Stimulated activated CD4-positive, alpha-beta T cell treated with anti-CD3 and anti-CD28 coated beads, Interleukin-4, amount 100 ng/mL, for 4 hours (primary cell): ENCODE data around the gene OBSL1.
A peak's percentile ranks its signal among the peaks of the same experiment; 100 is the strongest.

Experiments used
- DNase-seq, 2 experiments: peaks; one replicate each; pipeline ENCODE4 v3.0.0-alpha.2; 2020

The OBSL1 gene

GRCh38 chr2:219565130-219566080 lies 5.9 kb downstream of the OBSL1 start:
- DNase-seq: no peak

GRCh38 chr2:219563271-219563928 lies 7.9 kb downstream of the OBSL1 start:
- no peak for DNase-seq

GRCh38 chr2:219562049-219563020 lies 9.0 kb downstream of the OBSL1 start:
- no peak for DNase-seq

GRCh38 chr2:219561179-219562048 lies 9.9 kb downstream of the OBSL1 start:
- DNase-seq: no peak

GRCh38 chr2:219560893-219561178 lies 10.5 kb downstream of the OBSL1 start:
- no peak for DNase-seq

GRCh38 chr2:219560037-219560892 lies 11.1 kb downstream of the OBSL1 start:
- DNase-seq: no peak

- DNase-seq: no peak
Measured at GRCh38 chr2:219559156-219559915, 12.0 kb downstream of the OBSL1 start.

GRCh38 chr2:219557791-219558785 lies 13.3 kb downstream of the OBSL1 start:
- DNase-seq: no peak

GRCh38 chr2:219557320-219557719 lies 14.0 kb downstream of the OBSL1 start:
- no peak for DNase-seq

- DNase-seq: no peak
Measured at GRCh38 chr2:219556413-219556812, 14.9 kb downstream of the OBSL1 start.

- DNase-seq: no peak
Measured at GRCh38 chr2:219555956-219556355, 15.4 kb downstream of the OBSL1 start.

- DNase-seq: no peak
Measured at GRCh38 chr2:219554350-219554749, 17.0 kb downstream of the OBSL1 start.

GRCh38 chr2:219553463-219553963 lies 17.8 kb downstream of the OBSL1 start:
- DNase-seq: no peak

GRCh38 chr2:219553168-219553417 lies 18.2 kb downstream of the OBSL1 start:
- no peak for DNase-seq

GRCh38 chr2:219552382-219553167 lies 18.8 kb downstream of the OBSL1 start:
- DNase-seq: peak; percentile 73 to 81

GRCh38 chr2:219551441-219552381 lies 19.6 kb downstream of the OBSL1 start:
- DNase-seq: no peak

- DNase-seq: no peak
Measured at GRCh38 chr2:219549619-219550018, 21.7 kb downstream of the OBSL1 start.
